SK-N-SH treated with all-trans-retinoic acid at 6 μM for 48 hours (cell line): ENCODE results near the gene ZNF431.
A peak's percentile ranks its signal among the peaks of the same experiment; 100 is the strongest.
"Not testable (repeated sequence)": the region's sequence is repeated elsewhere in the genome, so short reads cannot be mapped to it uniquely, and the experiment has no call there.

Experiments
- ATAC-seq: fragments of 200-7000 bp; cut with Tn5 transposase; 3 replicates; pipeline ENCODE4 v1.9.1; 2020; ENCODE audit warnings: mild to moderate bottlenecking, moderate library complexity
- ARNTL ChIP-seq: fragments of 450-650 bp; formaldehyde crosslinking; IDR thresholded peaks from 2 replicates; pipeline ENCODE4 v1.5.0; 2020; ENCODE audit warnings: low read depth, mild to moderate bottlenecking, moderate library complexity, borderline replicate concordance
- CSDC2 ChIP-seq: fragments of 250-450 bp; sonication (Bioruptor Pico); IDR thresholded peaks from 2 replicates; pipeline ENCODE4 v1.5.0; 2020; ENCODE audit warnings: mild to moderate bottlenecking, moderate library complexity
- GLIS3 ChIP-seq: fragments of 250-450 bp; sonication (Bioruptor Pico); IDR thresholded peaks from 2 replicates; pipeline ENCODE4 v1.5.0; 2020; ENCODE audit warnings: mild to moderate bottlenecking, moderate library complexity
- ISL1 ChIP-seq: fragments of 250-450 bp; sonication (Bioruptor Pico); IDR thresholded peaks from 2 replicates; pipeline ENCODE4 v2.1.2; 2022; ENCODE audit warnings: mild to moderate bottlenecking, moderate library complexity
- OSR1 ChIP-seq: fragments of 250-450 bp; sonication (Bioruptor Pico); IDR thresholded peaks from 2 replicates; pipeline ENCODE4 v1.8.0; 2022; ENCODE audit warnings: moderate library complexity, mild to moderate bottlenecking, inconsistent platforms
- PPARA ChIP-seq: fragments of 250-450 bp; sonication (Bioruptor Pico); IDR thresholded peaks from 2 replicates; pipeline ENCODE4 v1.5.0; 2020; ENCODE audit warnings: mild to moderate bottlenecking, borderline replicate concordance
- SNAI2 ChIP-seq: fragments of 250-450 bp; sonication (Bioruptor Pico); IDR thresholded peaks from 2 replicates; pipeline ENCODE4 v1.5.0; 2020; ENCODE audit warnings: mild to moderate bottlenecking, moderate library complexity
- TCF4 ChIP-seq: fragments of 250-450 bp; sonication (Bioruptor Pico); IDR thresholded peaks from 2 replicates; pipeline ENCODE4 v1.8.0; 2021; ENCODE audit warnings: mild to moderate bottlenecking, moderate library complexity, borderline replicate concordance
- TOX ChIP-seq: fragments of 250-450 bp; sonication (Bioruptor Pico); IDR thresholded peaks from 2 replicates; pipeline ENCODE4 v1.8.0; 2021; ENCODE audit warnings: mild to moderate bottlenecking, moderate library complexity, borderline replicate concordance
- ZC3H10 ChIP-seq: fragments of 250-450 bp; sonication (Bioruptor Pico); IDR thresholded peaks from 2 replicates; pipeline ENCODE4 v1.5.1; 2021; ENCODE audit warnings: mild to moderate bottlenecking, moderate library complexity
- ZFP3 ChIP-seq: fragments of 250-450 bp; sonication (Bioruptor Pico); IDR thresholded peaks from 2 replicates; pipeline ENCODE4 v1.5.0; 2020; ENCODE audit warnings: mild to moderate bottlenecking, moderate library complexity
- ZNF565 ChIP-seq: fragments of 450-650 bp; formaldehyde crosslinking; conservative IDR thresholded peaks from 2 replicates; pipeline ENCODE4 v1.5.0; 2020; ENCODE audit warnings: low read depth, mild to moderate bottlenecking, moderate library complexity
- ZNF70 ChIP-seq: fragments of 450-650 bp; formaldehyde crosslinking; IDR thresholded peaks from 2 replicates; pipeline ENCODE4 v1.5.0; 2020; ENCODE audit warnings: mild to moderate bottlenecking, moderate library complexity
- ZNF8 ChIP-seq: fragments of 450-650 bp; formaldehyde crosslinking; IDR thresholded peaks from 2 replicates; pipeline ENCODE4 v1.5.0; 2020; ENCODE audit warnings: mild to moderate bottlenecking, moderate library complexity
- TF ChIP-seq, protein P1 (sequence below): fragments of 250-450 bp; sonication (Bioruptor Pico); IDR thresholded peaks from 2 replicates; pipeline ENCODE4 v1.5.1; 2020; ENCODE audit warnings: low read depth, mild to moderate bottlenecking, moderate library complexity
- TF ChIP-seq, protein P2 (sequence below): fragments of 250-450 bp; sonication (Bioruptor Pico); IDR thresholded peaks from 2 replicates; pipeline ENCODE4 v1.8.0; 2020; ENCODE audit warnings: mild to moderate bottlenecking, moderate library complexity, borderline replicate concordance
- TF ChIP-seq, protein P3 (sequence below): fragments of 250-450 bp; sonication (Bioruptor Pico); IDR thresholded peaks from 2 replicates; pipeline ENCODE4 v1.5.1; 2021; ENCODE audit warnings: mild to moderate bottlenecking, moderate library complexity

The ZNF431 gene

DNA sequence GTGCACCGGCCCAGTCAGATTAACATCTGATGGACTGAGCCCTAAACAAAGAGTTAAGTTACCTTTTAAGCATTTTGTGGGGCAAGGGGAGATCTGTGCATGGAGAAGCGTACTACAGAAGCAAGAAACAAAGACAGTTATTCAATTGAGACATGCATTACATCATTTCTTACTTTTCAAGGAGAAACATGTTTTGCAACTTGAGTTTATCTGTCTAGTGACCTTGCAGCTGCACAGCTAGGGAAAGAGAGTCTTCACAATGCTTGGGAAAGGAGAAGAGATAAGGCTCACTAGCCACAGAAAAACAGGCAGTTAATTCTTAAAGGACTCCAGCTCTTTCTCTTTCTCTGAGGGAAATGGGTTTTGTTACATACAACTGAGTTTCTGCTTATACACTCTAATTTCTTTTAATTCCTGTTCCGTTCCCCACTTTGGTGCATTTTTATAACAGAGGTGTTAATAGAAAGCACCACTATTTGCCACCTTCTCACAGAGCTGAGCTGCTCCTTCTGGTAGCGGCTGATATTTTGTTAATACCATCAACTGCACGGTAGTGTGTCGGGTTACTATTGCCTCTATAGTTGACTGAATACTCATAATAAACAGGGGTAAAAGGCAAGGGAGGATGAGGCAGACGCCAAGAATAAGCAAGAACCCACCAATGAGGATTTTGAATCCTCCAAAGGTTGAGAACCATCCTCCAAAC lies 55.9 kb downstream of the ZNF431 start (continued):
- TF ChIP-seq CSDC2 (CRISPR knock-in tag) (no peak), GLIS3 (CRISPR knock-in tag) (no peak), TCF4 (CRISPR knock-in tag) (no peak), ARNTL (no peak)
- TF ChIP-seq, protein P1, sequence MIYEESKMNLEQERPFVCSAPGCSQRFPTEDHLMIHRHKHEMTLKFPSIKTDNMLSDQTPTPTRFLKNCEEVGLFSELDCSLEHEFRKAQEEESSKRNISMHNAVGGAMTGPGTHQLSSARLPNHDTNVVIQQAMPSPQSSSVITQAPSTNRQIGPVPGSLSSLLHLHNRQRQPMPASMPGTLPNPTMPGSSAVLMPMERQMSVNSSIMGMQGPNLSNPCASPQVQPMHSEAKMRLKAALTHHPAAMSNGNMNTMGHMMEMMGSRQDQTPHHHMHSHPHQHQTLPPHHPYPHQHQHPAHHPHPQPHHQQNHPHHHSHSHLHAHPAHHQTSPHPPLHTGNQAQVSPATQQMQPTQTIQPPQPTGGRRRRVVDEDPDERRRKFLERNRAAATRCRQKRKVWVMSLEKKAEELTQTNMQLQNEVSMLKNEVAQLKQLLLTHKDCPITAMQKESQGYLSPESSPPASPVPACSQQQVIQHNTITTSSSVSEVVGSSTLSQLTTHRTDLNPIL (CRISPR knock-in tag), result no peak
- TF ChIP-seq, all 23 proteins: peak for 0

DNA sequence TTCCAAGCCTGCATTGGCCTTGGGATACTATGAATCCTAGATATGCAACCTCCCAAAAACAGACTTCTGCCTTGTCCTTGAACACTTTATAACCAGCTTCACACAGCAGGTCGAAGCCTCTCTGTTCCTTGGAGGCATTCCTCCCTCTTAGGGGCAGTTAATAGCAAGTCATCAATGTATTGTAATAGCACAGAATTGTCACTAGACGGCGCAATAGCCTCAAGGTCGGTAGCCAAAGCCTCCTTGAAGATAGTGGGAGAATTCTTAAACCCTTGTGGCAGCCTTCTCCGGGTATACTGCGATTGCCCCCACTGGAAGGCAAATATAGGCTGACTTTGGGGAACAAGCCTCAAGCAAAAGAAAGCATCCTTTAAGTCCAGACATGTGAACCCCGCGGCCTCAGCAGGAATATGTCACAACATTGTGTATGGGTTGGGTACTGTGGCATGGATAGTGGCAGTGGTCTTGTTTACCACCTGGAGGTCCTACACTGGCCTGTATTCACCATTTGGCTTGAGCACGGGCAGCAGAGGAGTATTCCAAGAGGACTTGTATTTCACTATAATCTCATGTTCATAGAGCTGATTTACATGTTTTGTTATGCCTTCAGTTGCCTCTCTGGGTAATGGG lies 61.1 kb downstream of the ZNF431 start:
- TF ChIP-seq PPARA (CRISPR knock-in tag), result no peak
- TF ChIP-seq ZNF8 (CRISPR knock-in tag), result no peak
- TF ChIP-seq SNAI2, result no peak
- TF ChIP-seq ZNF565 (CRISPR knock-in tag), result no peak
- ATAC-seq, result peak; percentile 73

DNA sequence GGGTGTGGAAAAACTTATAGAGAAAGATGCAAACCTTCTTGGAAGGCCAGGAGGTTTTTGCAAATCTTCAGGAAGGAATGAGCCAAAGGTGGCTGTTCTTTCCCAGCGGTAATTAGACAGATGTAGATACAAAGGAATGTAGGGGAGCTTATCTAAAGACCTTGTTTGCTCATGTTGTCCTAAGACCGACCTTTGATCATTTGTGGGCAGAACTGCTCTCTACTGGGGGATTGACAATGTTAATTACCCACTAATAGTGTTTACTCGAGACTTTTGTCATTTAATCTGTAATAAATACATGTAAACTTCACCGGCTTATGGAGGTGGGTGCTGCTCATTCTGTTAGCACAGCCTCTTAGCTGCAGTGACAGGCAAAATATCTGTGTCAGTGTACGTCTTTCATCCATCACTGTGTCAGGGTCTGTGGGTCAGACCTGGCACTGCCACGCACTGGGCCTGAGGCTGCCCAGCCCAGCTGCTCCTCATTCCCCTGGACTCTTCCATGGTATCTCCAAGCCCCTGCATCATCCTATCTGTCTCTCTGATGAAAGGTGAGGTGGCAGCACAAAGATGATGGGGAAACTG lies 68.3 kb downstream of the ZNF431 start:
- ATAC-seq, result no peak
- no peak for TF ChIP-seq ZNF565 (CRISPR knock-in tag)
- no peak for TF ChIP-seq TCF4 (CRISPR knock-in tag)

DNA sequence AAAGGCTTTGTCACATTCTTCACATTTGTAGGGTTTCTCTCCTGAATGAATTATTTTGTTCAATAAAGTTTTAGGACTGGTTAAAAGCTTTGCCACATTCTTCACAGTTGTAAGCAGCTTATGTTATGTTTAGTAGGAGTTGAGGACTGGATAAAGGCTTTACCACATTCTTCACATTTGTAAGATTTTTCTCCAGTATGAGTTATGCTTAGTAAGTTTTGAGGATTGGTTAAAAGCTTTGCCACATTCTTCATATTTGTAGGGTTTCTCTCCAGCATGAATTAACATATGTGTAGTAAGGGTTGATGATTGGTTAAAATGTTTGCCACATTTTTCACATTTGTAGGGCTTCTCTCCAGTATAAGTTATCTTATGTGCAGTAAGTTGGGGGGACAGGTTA lies 79.9 kb downstream of the ZNF431 start:
- no peak for ATAC-seq

DNA sequence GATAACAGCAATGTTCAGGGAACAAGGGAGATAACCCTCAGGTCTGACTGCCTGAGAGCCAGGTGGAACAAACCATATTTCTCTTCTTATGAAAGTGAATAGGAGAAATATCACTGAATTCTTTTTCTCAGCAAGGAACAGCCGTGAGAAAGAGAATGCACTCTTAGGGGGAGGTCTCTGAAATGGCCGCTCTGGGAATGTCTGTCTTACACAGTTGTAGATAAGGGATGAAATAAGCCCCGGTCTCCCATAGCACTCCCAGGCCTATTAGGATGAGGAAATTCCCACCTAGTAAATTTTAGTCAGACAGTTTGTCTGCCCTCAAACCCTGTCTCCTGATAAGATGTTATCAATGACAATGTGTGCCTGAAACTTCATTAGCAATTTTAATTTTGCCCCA lies 88.1 kb downstream of the ZNF431 start:
- ATAC-seq, result not testable (repeated sequence)

More for the DNA sequence above, 79.9 kb downstream of the ZNF431 start:
- peak; percentile 6; the same call in 1 of the 2 replicates for TF ChIP-seq ISL1 (CRISPR knock-in tag)
- TF ChIP-seq, protein P1 (CRISPR knock-in tag), result no peak
- TF ChIP-seq ZNF565 (CRISPR knock-in tag), result no peak

DNA sequence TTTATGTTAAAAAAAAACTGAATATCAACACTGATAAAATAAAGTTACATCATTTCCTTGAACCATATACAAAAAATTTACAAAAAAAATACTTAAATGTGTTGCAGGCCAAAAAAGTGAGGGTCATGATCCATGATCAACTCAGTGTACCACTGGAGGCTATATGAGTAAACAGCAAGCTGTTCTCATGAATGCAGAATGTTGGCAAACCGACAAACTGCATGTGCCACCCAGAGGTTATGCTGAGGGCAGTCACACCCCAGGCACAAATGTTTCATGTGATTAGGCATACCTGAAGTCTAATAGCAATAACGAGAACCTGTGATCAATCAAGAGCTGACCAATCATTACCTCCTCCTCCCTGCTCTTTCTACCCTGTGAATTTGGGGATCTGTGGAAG lies 91.9 kb downstream of the ZNF431 start:
- TF ChIP-seq TCF4 (CRISPR knock-in tag), result no peak
- no peak for TF ChIP-seq ARNTL
- TF ChIP-seq PPARA (CRISPR knock-in tag), result no peak
- no peak for TF ChIP-seq ZNF70 (CRISPR knock-in tag)
- TF ChIP-seq ZNF565 (CRISPR knock-in tag), result no peak
- ATAC-seq, result no peak

DNA sequence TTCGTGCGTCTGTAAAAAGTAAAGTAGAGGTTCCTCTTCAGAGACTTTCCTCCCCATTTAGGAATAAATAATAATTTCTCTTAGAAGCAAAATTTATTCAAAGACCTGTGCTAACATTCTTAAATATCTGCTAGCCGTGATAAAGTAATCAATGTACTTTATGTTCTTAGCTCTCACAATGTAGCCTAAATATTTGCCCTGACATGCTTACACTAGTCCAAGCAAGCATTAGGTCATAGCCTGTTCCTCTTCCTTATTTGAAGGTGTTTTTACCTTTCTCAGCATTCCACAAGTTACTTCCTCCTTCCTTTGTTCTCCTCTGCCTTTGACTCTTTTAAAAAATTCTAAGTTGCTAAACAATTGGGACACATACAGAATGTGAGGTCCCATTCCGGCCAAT lies 94.9 kb downstream of the ZNF431 start:
- ATAC-seq, result not testable (repeated sequence)

DNA sequence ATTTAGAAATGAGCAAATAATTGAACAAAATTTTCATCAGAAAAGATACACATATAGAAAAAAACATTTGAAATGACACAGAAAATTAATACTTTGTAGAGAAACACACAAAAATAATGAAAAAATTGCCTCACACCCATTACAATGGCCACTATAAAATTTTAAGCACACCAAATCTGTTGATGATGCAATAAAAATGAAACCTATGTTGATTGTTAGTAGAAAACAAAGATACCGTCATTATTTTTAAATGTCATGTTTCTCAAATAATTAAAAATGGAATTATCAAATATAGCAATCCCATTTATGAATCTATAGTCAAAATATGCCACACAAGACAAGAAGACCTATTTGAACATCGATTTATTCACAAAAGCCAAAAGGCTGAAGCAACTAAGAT lies 96.8 kb downstream of the ZNF431 start:
- ATAC-seq, result no peak
- TF ChIP-seq OSR1 (CRISPR knock-in tag) (no peak), ISL1 (CRISPR knock-in tag) (no peak), TOX (CRISPR knock-in tag) (no peak), ZNF70 (CRISPR knock-in tag) (no peak), GLIS3 (CRISPR knock-in tag) (no peak), TCF4 (CRISPR knock-in tag) (no peak), ZC3H10 (CRISPR knock-in tag) (no peak), ZFP3 (no peak), ZNF8 (CRISPR knock-in tag) (no peak)
- TF ChIP-seq, protein P2, sequence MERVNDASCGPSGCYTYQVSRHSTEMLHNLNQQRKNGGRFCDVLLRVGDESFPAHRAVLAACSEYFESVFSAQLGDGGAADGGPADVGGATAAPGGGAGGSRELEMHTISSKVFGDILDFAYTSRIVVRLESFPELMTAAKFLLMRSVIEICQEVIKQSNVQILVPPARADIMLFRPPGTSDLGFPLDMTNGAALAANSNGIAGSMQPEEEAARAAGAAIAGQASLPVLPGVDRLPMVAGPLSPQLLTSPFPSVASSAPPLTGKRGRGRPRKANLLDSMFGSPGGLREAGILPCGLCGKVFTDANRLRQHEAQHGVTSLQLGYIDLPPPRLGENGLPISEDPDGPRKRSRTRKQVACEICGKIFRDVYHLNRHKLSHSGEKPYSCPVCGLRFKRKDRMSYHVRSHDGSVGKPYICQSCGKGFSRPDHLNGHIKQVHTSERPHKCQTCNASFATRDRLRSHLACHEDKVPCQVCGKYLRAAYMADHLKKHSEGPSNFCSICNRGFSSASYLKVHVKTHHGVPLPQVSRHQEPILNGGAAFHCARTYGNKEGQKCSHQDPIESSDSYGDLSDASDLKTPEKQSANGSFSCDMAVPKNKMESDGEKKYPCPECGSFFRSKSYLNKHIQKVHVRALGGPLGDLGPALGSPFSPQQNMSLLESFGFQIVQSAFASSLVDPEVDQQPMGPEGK (CRISPR knock-in tag), result no peak
- TF ChIP-seq, protein P3, sequence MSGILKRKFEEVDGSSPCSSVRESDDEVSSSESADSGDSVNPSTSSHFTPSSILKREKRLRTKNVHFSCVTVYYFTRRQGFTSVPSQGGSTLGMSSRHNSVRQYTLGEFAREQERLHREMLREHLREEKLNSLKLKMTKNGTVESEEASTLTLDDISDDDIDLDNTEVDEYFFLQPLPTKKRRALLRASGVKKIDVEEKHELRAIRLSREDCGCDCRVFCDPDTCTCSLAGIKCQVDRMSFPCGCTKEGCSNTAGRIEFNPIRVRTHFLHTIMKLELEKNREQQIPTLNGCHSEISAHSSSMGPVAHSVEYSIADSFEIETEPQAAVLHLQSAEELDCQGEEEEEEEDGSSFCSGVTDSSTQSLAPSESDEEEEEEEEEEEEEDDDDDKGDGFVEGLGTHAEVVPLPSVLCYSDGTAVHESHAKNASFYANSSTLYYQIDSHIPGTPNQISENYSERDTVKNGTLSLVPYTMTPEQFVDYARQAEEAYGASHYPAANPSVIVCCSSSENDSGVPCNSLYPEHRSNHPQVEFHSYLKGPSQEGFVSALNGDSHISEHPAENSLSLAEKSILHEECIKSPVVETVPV, result no peak
- TF ChIP-seq, protein P1 (CRISPR knock-in tag), result no peak
